ENCODE results near the gene STX8.

STX8 gene

GRCh38 chr17:9330611-9331271 lies 244.9 kb downstream of the STX8 start:
- no peak for DNase-seq (ENCODE audit: extremely low spot score)
- ChIA-PET POLR2A (no interaction called here), CTCF (no interaction called here)

GRCh38 chr17:9330141-9330540 lies 245.5 kb downstream of the STX8 start:
- no peak for DNase-seq (ENCODE audit: extremely low spot score)
- TF ChIP-seq LEF1 (IDR thresholded peaks at IDR 0.05; ENCODE audit: borderline replicate concordance) (no peak), ARNT (IDR thresholded peaks at IDR 0.05) (no peak), PKNOX1 (IDR thresholded peaks at IDR 0.05) (no peak), NFRKB (IDR thresholded peaks at IDR 0.05) (no peak), SP1 (IDR thresholded peaks at IDR 0.05) (no peak), TARDBP (IDR thresholded peaks at IDR 0.05) (no peak), FOXA1 (IDR thresholded peaks at IDR 0.05) (no peak), FOXM1 (IDR thresholded peaks at IDR 0.05; ENCODE audit: borderline replicate concordance) (no peak), CTBP1 (IDR thresholded peaks at IDR 0.05; ENCODE audit: borderline replicate concordance) (no peak), ELF4 (IDR thresholded peaks at IDR 0.05) (no peak), SUZ12 (IDR thresholded peaks at IDR 0.05) (no peak), FOXK2 (IDR thresholded peaks at IDR 0.05) (no peak), HDGF (IDR thresholded peaks at IDR 0.05; ENCODE audit: borderline replicate concordance) (no peak), L3MBTL2 (conservative IDR thresholded peaks at IDR 0.05) (no peak), ZNF384 (IDR thresholded peaks at IDR 0.05) (no peak), BHLHE40 (IDR thresholded peaks at IDR 0.05; ENCODE audit: borderline replicate concordance) (no peak)
- ChIA-PET POLR2A (no interaction called here), CTCF (no interaction called here)

More at GRCh38 chr17:9330611-9331271, 244.9 kb downstream of the STX8 start:
- no peak for TF ChIP-seq ELF4 (IDR thresholded peaks at IDR 0.05)
- TF ChIP-seq ARNT (IDR thresholded peaks at IDR 0.05), result no peak
- TF ChIP-seq CTBP1 (IDR thresholded peaks at IDR 0.05; ENCODE audit: borderline replicate concordance), result no peak
- TF ChIP-seq SUZ12 (IDR thresholded peaks at IDR 0.05), result no peak
- TF ChIP-seq BHLHE40 (IDR thresholded peaks at IDR 0.05; ENCODE audit: borderline replicate concordance), result no peak
- TF ChIP-seq NFRKB (IDR thresholded peaks at IDR 0.05), result no peak
- no peak for TF ChIP-seq HDGF (IDR thresholded peaks at IDR 0.05; ENCODE audit: borderline replicate concordance)
- no peak for TF ChIP-seq PKNOX1 (IDR thresholded peaks at IDR 0.05)
- no peak for TF ChIP-seq ZNF384 (IDR thresholded peaks at IDR 0.05)
- TF ChIP-seq FOXA1 (IDR thresholded peaks at IDR 0.05), result no peak
- no peak for TF ChIP-seq LEF1 (IDR thresholded peaks at IDR 0.05; ENCODE audit: borderline replicate concordance)
- no peak for TF ChIP-seq FOXK2 (IDR thresholded peaks at IDR 0.05)
- no peak for TF ChIP-seq TARDBP (IDR thresholded peaks at IDR 0.05)
- TF ChIP-seq L3MBTL2 (conservative IDR thresholded peaks at IDR 0.05), result no peak
- no peak for TF ChIP-seq FOXM1 (IDR thresholded peaks at IDR 0.05; ENCODE audit: borderline replicate concordance)
- no peak for TF ChIP-seq SP1 (IDR thresholded peaks at IDR 0.05)

- DNase-seq (ENCODE audit: extremely low spot score), result no peak
- no peak for TF ChIP-seq LEF1 (IDR thresholded peaks at IDR 0.05; ENCODE audit: borderline replicate concordance)
- TF ChIP-seq ELF4 (IDR thresholded peaks at IDR 0.05), result no peak
- TF ChIP-seq TARDBP (IDR thresholded peaks at IDR 0.05), result no peak
- no peak for TF ChIP-seq FOXM1 (IDR thresholded peaks at IDR 0.05; ENCODE audit: borderline replicate concordance)
- no peak for TF ChIP-seq ZNF384 (IDR thresholded peaks at IDR 0.05)
- no peak for TF ChIP-seq ARNT (IDR thresholded peaks at IDR 0.05)
- TF ChIP-seq BHLHE40 (IDR thresholded peaks at IDR 0.05; ENCODE audit: borderline replicate concordance), result no peak
- no peak for TF ChIP-seq NFRKB (IDR thresholded peaks at IDR 0.05)
- no peak for TF ChIP-seq HDGF (IDR thresholded peaks at IDR 0.05; ENCODE audit: borderline replicate concordance)
- TF ChIP-seq SUZ12 (IDR thresholded peaks at IDR 0.05), result no peak
- ChIA-PET CTCF (no interaction called here), POLR2A (no interaction called here)
These were observed 246.2 kb downstream of the STX8 start for GRCh38 chr17:9329251-9329921.

- ChIA-PET POLR2A (no interaction called here), CTCF (interaction anchor here (0.6 kb wide), 1 partner anchor 578 kb away, joined by 3 read pairs; no protein-coding TSS in a partner anchor)
- TF ChIP-seq SP1 (IDR thresholded peaks at IDR 0.05) (no peak), FOXM1 (IDR thresholded peaks at IDR 0.05; ENCODE audit: borderline replicate concordance) (no peak), TARDBP (IDR thresholded peaks at IDR 0.05) (no peak), HDGF (IDR thresholded peaks at IDR 0.05; ENCODE audit: borderline replicate concordance) (no peak), ELF4 (IDR thresholded peaks at IDR 0.05) (no peak), L3MBTL2 (conservative IDR thresholded peaks at IDR 0.05) (no peak), NFRKB (IDR thresholded peaks at IDR 0.05) (no peak), ARNT (IDR thresholded peaks at IDR 0.05) (no peak), FOXK2 (IDR thresholded peaks at IDR 0.05) (no peak), ZNF384 (IDR thresholded peaks at IDR 0.05) (no peak), PKNOX1 (IDR thresholded peaks at IDR 0.05) (no peak), CTBP1 (IDR thresholded peaks at IDR 0.05; ENCODE audit: borderline replicate concordance) (no peak)
- no peak for DNase-seq (ENCODE audit: extremely low spot score)
These were observed 250.8 kb downstream of the STX8 start for GRCh38 chr17:9324864-9325263.

- no peak for TF ChIP-seq PKNOX1 (IDR thresholded peaks at IDR 0.05)
- no peak for TF ChIP-seq ARNT (IDR thresholded peaks at IDR 0.05)
- no peak for TF ChIP-seq FOXK2 (IDR thresholded peaks at IDR 0.05)
- TF ChIP-seq CTBP1 (IDR thresholded peaks at IDR 0.05; ENCODE audit: borderline replicate concordance), result no peak
- TF ChIP-seq BHLHE40 (IDR thresholded peaks at IDR 0.05; ENCODE audit: borderline replicate concordance), result no peak
- TF ChIP-seq FOXM1 (IDR thresholded peaks at IDR 0.05; ENCODE audit: borderline replicate concordance), result no peak
- no peak for TF ChIP-seq SP1 (IDR thresholded peaks at IDR 0.05)
- TF ChIP-seq LEF1 (IDR thresholded peaks at IDR 0.05; ENCODE audit: borderline replicate concordance), result no peak
- TF ChIP-seq ELF4 (IDR thresholded peaks at IDR 0.05), result no peak
- no peak for TF ChIP-seq HDGF (IDR thresholded peaks at IDR 0.05; ENCODE audit: borderline replicate concordance)
- no peak for TF ChIP-seq FOXA1 (IDR thresholded peaks at IDR 0.05)
- TF ChIP-seq ZNF384 (IDR thresholded peaks at IDR 0.05), result no peak
- TF ChIP-seq L3MBTL2 (conservative IDR thresholded peaks at IDR 0.05), result no peak
- TF ChIP-seq NFRKB (IDR thresholded peaks at IDR 0.05), result no peak
- CTCF ChIA-PET, result interaction anchor here (0.8 kb wide), 1 partner anchor 141 kb away, joined by 3 read pairs; no protein-coding TSS in a partner anchor
These were observed 253.3 kb downstream of the STX8 start for GRCh38 chr17:9322326-9322725.

More at GRCh38 chr17:9322326-9322725, 253.3 kb downstream of the STX8 start:
- DNase-seq (ENCODE audit: extremely low spot score), result peak; percentile 23
- POLR2A ChIA-PET, result no interaction called here
